ENCODE measurements around the gene USP17L13. TPM values are rescaled to one million over a fixed set of nuclear protein-coding genes. Genes with fewer than 3 reads are reported as not detected.
"Not testable (repeated sequence)": the region's sequence is repeated elsewhere in the genome, so short reads cannot be mapped to it uniquely, and the experiment has no call there.

Gene USP17L13
- total RNA-seq, 2 experiments from 2014 or later, result not detected

- H4K20me1 ChIP-seq (ENCODE audit: insufficient read depth, low read length); POLR2A ChIA-PET; CTCF ChIA-PET (ENCODE audit: unreplicated experiment); H3K9me3 ChIP-seq (ENCODE audit: low read length); H2AFZ ChIP-seq (ENCODE audit: low read length); H3K79me2 ChIP-seq (ENCODE audit: insufficient read depth, low read depth, low read length); H3K27ac ChIP-seq (ENCODE audit: low read depth, low read length, poor library complexity, severe bottlenecking); DNase-seq (ENCODE audit: low spot score); H3K36me3 ChIP-seq (ENCODE audit: insufficient read depth, low read length); H3K4me3 ChIP-seq (ENCODE audit: low read depth, low read length, poor library complexity, severe bottlenecking); intact Hi-C loops (cut with micrococcal nuclease; ENCODE audit: unreplicated experiment); BruUV-seq (replicated peaks); H3K4me2 ChIP-seq (ENCODE audit: low read length); H3K4me1 ChIP-seq (ENCODE audit: insufficient read depth, low read length, poor library complexity, severe bottlenecking); H3K9me2 ChIP-seq (ENCODE audit: insufficient read depth, low read length): not testable (repeated sequence)
Observed at GRCh38 chr4:9234085-9234484, 9.4 kb downstream of the USP17L13 start, which contains the start of gene USP17L15. Gene USP17L15 (plus strand): TSS chr4:9234385. CDS start chr4:9234385, 0 bp downstream.

- H3K4me3 ChIP-seq (ENCODE audit: low read depth, low read length, poor library complexity, severe bottlenecking); CTCF ChIA-PET (ENCODE audit: unreplicated experiment); H3K4me1 ChIP-seq (ENCODE audit: insufficient read depth, low read length, poor library complexity, severe bottlenecking); intact Hi-C loops (cut with micrococcal nuclease; ENCODE audit: unreplicated experiment); H3K79me2 ChIP-seq (ENCODE audit: insufficient read depth, low read depth, low read length); H4K20me1 ChIP-seq (ENCODE audit: insufficient read depth, low read length); H3K36me3 ChIP-seq (ENCODE audit: insufficient read depth, low read length); H2AFZ ChIP-seq (ENCODE audit: low read length); H3K27ac ChIP-seq (ENCODE audit: low read depth, low read length, poor library complexity, severe bottlenecking); H3K9me3 ChIP-seq (ENCODE audit: low read length); POLR2A ChIA-PET; DNase-seq (ENCODE audit: low spot score); H3K9me2 ChIP-seq (ENCODE audit: insufficient read depth, low read length); BruUV-seq (replicated peaks); H3K4me2 ChIP-seq (ENCODE audit: low read length): not testable (repeated sequence)
Observed at GRCh38 chr4:9238461-9238860, 13.8 kb downstream of the USP17L13 start.

- DNase-seq (ENCODE audit: low spot score); H4K20me1 ChIP-seq (ENCODE audit: insufficient read depth, low read length); H3K36me3 ChIP-seq (ENCODE audit: insufficient read depth, low read length); H3K4me2 ChIP-seq (ENCODE audit: low read length); intact Hi-C loops (cut with micrococcal nuclease; ENCODE audit: unreplicated experiment); H2AFZ ChIP-seq (ENCODE audit: low read length); H3K79me2 ChIP-seq (ENCODE audit: insufficient read depth, low read depth, low read length); POLR2A ChIA-PET; BruUV-seq (replicated peaks); H3K4me3 ChIP-seq (ENCODE audit: low read depth, low read length, poor library complexity, severe bottlenecking); CTCF ChIA-PET (ENCODE audit: unreplicated experiment); H3K9me2 ChIP-seq (ENCODE audit: insufficient read depth, low read length); H3K27ac ChIP-seq (ENCODE audit: low read depth, low read length, poor library complexity, severe bottlenecking); H3K4me1 ChIP-seq (ENCODE audit: insufficient read depth, low read length, poor library complexity, severe bottlenecking); H3K9me3 ChIP-seq (ENCODE audit: low read length): not testable (repeated sequence)
Observed at GRCh38 chr4:9243579-9243978, 18.9 kb downstream of the USP17L13 start, which contains the start of gene USP17L17. Gene USP17L17 (plus strand): TSS chr4:9243879. CDS start chr4:9243879, 0 bp downstream.

- CTCF ChIA-PET (ENCODE audit: unreplicated experiment), result not testable (repeated sequence)
Observed at GRCh38 chr4:9247953-9248680, 23.4 kb downstream of the USP17L13 start, which contains the start of gene USP17L18. Gene USP17L18 (plus strand): TSS chr4:9248630. CDS start chr4:9248630, 0 bp downstream.

GRCh38 chr4:9253078-9253477 lies 28.4 kb downstream of the USP17L13 start, which contains the start of gene USP17L19:
Gene USP17L19 (plus strand): TSS chr4:9253378. CDS start chr4:9253378, 0 bp downstream.
- H4K20me1 ChIP-seq (ENCODE audit: insufficient read depth, low read length); intact Hi-C loops (cut with micrococcal nuclease; ENCODE audit: unreplicated experiment); BruUV-seq (replicated peaks); H3K4me1 ChIP-seq (ENCODE audit: insufficient read depth, low read length, poor library complexity, severe bottlenecking); H3K4me2 ChIP-seq (ENCODE audit: low read length); H3K36me3 ChIP-seq (ENCODE audit: insufficient read depth, low read length); POLR2A ChIA-PET; H3K9me2 ChIP-seq (ENCODE audit: insufficient read depth, low read length); DNase-seq (ENCODE audit: low spot score); H3K9me3 ChIP-seq (ENCODE audit: low read length); H3K27ac ChIP-seq (ENCODE audit: low read depth, low read length, poor library complexity, severe bottlenecking); H3K4me3 ChIP-seq (ENCODE audit: low read depth, low read length, poor library complexity, severe bottlenecking); H2AFZ ChIP-seq (ENCODE audit: low read length); H3K79me2 ChIP-seq (ENCODE audit: insufficient read depth, low read depth, low read length); CTCF ChIA-PET (ENCODE audit: unreplicated experiment): not testable (repeated sequence)

More at GRCh38 chr4:9247953-9248680, 23.4 kb downstream of the USP17L13 start, which contains the start of gene USP17L18:
- H3K9me3 ChIP-seq (ENCODE audit: low read length); H3K79me2 ChIP-seq (ENCODE audit: insufficient read depth, low read depth, low read length); H3K4me3 ChIP-seq (ENCODE audit: low read depth, low read length, poor library complexity, severe bottlenecking); H3K4me1 ChIP-seq (ENCODE audit: insufficient read depth, low read length, poor library complexity, severe bottlenecking); BruUV-seq (replicated peaks); H2AFZ ChIP-seq (ENCODE audit: low read length); H3K4me2 ChIP-seq (ENCODE audit: low read length); H4K20me1 ChIP-seq (ENCODE audit: insufficient read depth, low read length); intact Hi-C loops (cut with micrococcal nuclease; ENCODE audit: unreplicated experiment); DNase-seq (ENCODE audit: low spot score); H3K9me2 ChIP-seq (ENCODE audit: insufficient read depth, low read length); H3K27ac ChIP-seq (ENCODE audit: low read depth, low read length, poor library complexity, severe bottlenecking); H3K36me3 ChIP-seq (ENCODE audit: insufficient read depth, low read length); POLR2A ChIA-PET: not testable (repeated sequence)

GRCh38 chr4:9257824-9258223 lies 33.1 kb downstream of the USP17L13 start, which contains the start of gene USP17L20:
Gene USP17L20 (plus strand): TSS chr4:9258124. CDS start chr4:9258124, 0 bp downstream.
- H3K27ac ChIP-seq (ENCODE audit: low read depth, low read length, poor library complexity, severe bottlenecking); DNase-seq (ENCODE audit: low spot score); H3K36me3 ChIP-seq (ENCODE audit: insufficient read depth, low read length); POLR2A ChIA-PET; H3K9me2 ChIP-seq (ENCODE audit: insufficient read depth, low read length); H3K4me2 ChIP-seq (ENCODE audit: low read length); H2AFZ ChIP-seq (ENCODE audit: low read length); H3K9me3 ChIP-seq (ENCODE audit: low read length); BruUV-seq (replicated peaks); H4K20me1 ChIP-seq (ENCODE audit: insufficient read depth, low read length); CTCF ChIA-PET (ENCODE audit: unreplicated experiment); H3K4me3 ChIP-seq (ENCODE audit: low read depth, low read length, poor library complexity, severe bottlenecking); H3K4me1 ChIP-seq (ENCODE audit: insufficient read depth, low read length, poor library complexity, severe bottlenecking); H3K79me2 ChIP-seq (ENCODE audit: insufficient read depth, low read depth, low read length); intact Hi-C loops (cut with micrococcal nuclease; ENCODE audit: unreplicated experiment): not testable (repeated sequence)
